ENCODE measurements around the gene BDKRB1.

The BDKRB1 gene

GRCh38 chr14:96235426-96235825 lies 20.6 kb upstream of the BDKRB1 start:
- TF ChIP-seq CTCF (IDR thresholded peaks at IDR 0.05): no peak

GRCh38 chr14:96237641-96238040 lies 18.4 kb upstream of the BDKRB1 start:
- no peak for TF ChIP-seq CTCF (IDR thresholded peaks at IDR 0.05)

- TF ChIP-seq CTCF (IDR thresholded peaks at IDR 0.05): no peak
Observed at GRCh38 chr14:96238676-96239265, 17.2 kb upstream of the BDKRB1 start.

GRCh38 chr14:96239711-96240141 lies 16.3 kb upstream of the BDKRB1 start:
- TF ChIP-seq CTCF (IDR thresholded peaks at IDR 0.05): no peak

GRCh38 chr14:96240641-96241040 lies 15.4 kb upstream of the BDKRB1 start:
- no peak for TF ChIP-seq CTCF (IDR thresholded peaks at IDR 0.05)

- no peak for TF ChIP-seq CTCF (IDR thresholded peaks at IDR 0.05)
Observed at GRCh38 chr14:96242126-96242525, 13.9 kb upstream of the BDKRB1 start.

GRCh38 chr14:96243785-96244184 lies 12.2 kb upstream of the BDKRB1 start:
- TF ChIP-seq CTCF (IDR thresholded peaks at IDR 0.05): no peak
